Measurements from ENCODE around the gene THOC5.
"Not testable (repeated sequence)": the region's sequence is repeated elsewhere in the genome, so short reads cannot be mapped to it uniquely, and the experiment has no call there.

- TF ChIP-seq, protein P1, sequence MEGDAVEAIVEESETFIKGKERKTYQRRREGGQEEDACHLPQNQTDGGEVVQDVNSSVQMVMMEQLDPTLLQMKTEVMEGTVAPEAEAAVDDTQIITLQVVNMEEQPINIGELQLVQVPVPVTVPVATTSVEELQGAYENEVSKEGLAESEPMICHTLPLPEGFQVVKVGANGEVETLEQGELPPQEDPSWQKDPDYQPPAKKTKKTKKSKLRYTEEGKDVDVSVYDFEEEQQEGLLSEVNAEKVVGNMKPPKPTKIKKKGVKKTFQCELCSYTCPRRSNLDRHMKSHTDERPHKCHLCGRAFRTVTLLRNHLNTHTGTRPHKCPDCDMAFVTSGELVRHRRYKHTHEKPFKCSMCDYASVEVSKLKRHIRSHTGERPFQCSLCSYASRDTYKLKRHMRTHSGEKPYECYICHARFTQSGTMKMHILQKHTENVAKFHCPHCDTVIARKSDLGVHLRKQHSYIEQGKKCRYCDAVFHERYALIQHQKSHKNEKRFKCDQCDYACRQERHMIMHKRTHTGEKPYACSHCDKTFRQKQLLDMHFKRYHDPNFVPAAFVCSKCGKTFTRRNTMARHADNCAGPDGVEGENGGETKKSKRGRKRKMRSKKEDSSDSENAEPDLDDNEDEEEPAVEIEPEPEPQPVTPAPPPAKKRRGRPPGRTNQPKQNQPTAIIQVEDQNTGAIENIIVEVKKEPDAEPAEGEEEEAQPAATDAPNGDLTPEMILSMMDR (IDR thresholded peaks at IDR 0.05; ENCODE audit: low read depth, low read length, poor library complexity, severe bottlenecking) = not testable (repeated sequence)
- TF ChIP-seq EZH2phosphoT487 (IDR thresholded peaks at IDR 0.05; ENCODE audit: borderline replicate concordance, low read length) = not testable (repeated sequence)
Measured at GRCh38 chr22:29552357-29552756, 1.2 kb downstream of the THOC5 start.
